ENCODE results near the gene IQGAP2. TPM values are rescaled to one million over a fixed set of nuclear protein-coding genes. Genes with fewer than 3 reads are reported as not detected.

IQGAP2 gene
- total and polyA plus RNA-seq, 9 of the 15 experiments (the other 6 are each of a cell fraction or from before 2014, with no cell fraction given) = 8.7 to 23.2 (median 17.4) TPM

- WGBS (ENCODE audit: insufficient coverage, low coverage, missing lambda C conversion rate) = 48% methylated on average over 2 of the region's 2 CpGs
- in situ Hi-C loops (cut with MboI) = no loop called here
- CTCF ChIA-PET (ENCODE audit: low intra/inter-chr PET ratio) = no interaction called here
- intact Hi-C loops (cut with micrococcal nuclease) = no loop called here
- Histone ChIP-seq H3K27me3 (ENCODE audit: control insufficient read depth in 2 of 2, insufficient read depth in 2 of 2, low read length in 2 of 2) (no peaks in the 10 kb centered on the region), H3K9ac (ENCODE audit: insufficient read depth in 1 of 2, low read depth in 2 of 2, low read length in 2 of 2) (no peak overlapping the region), H2AFZ (ENCODE audit: low read depth, low read length) (no peak overlapping the region), H3K4me2 (ENCODE audit: insufficient read depth, low read length) (no peak overlapping the region), H3K9me1 (ENCODE audit: control insufficient read depth, insufficient read depth, low read length) (no peaks in the 10 kb centered on the region), H3K79me2 (ENCODE audit: control insufficient read depth, insufficient read depth, low read length) (no peaks in the 10 kb centered on the region), H3K9me3 (replicated peaks; ENCODE audit: control insufficient read depth, insufficient read depth, low read depth, low read length) (no peaks in the 10 kb centered on the region), H3K4me3 (no peak overlapping the region), H3K27ac (ENCODE audit: extremely low read depth, low read depth, low read length) (no peak overlapping the region), H4K20me1 (replicated peaks; ENCODE audit: control insufficient read depth, insufficient read depth, low read length) (no peaks in the 10 kb centered on the region), H3K4me1 (replicated peaks in 1 of 2; ENCODE audit: control insufficient read depth in 2 of 2, insufficient read depth in 2 of 2, low read length in 2 of 2) (peaks cover 12 to 36% of the 10 kb centered on the region in 2 experiments; a peak in 3 of 5 replicates), H3K36me3 (ENCODE audit: control insufficient read depth, insufficient read depth, low read length) (no peaks in the 10 kb centered on the region)
- no peak for DNase-seq (ENCODE audit: extremely low read depth in 1 of 4, low spot score in 3 of 4)
- ATAC-seq = no peak
- 0 out of 2 replicates have a peak, but pooled peaks have one; percentile 41 for TF ChIP-seq SPI1 (IDR thresholded peaks at IDR 0.05; ENCODE audit: borderline replicate concordance, low read depth, low read length)
- no peak for TF ChIP-seq BRF1 (IDR thresholded peaks at IDR 0.05; ENCODE audit: borderline replicate concordance, extremely low read depth, insufficient read length)
- no TSS peak for BruUV-seq (replicated peaks)
- FAIRE-seq = no peak
- POLR2A ChIA-PET = no interaction called here
Observed at GRCh38 chr5:76475936-76476335, 72.9 kb downstream of the IQGAP2 start.

- no peak for ATAC-seq
- Histone ChIP-seq H3K9me1 (ENCODE audit: control insufficient read depth, insufficient read depth, low read length) (no peaks in the 10 kb centered on the region), H3K4me2 (ENCODE audit: insufficient read depth, low read length) (no peak overlapping the region), H3K27me3 (ENCODE audit: control insufficient read depth in 2 of 2, insufficient read depth in 2 of 2, low read length in 2 of 2) (no peaks in the 10 kb centered on the region), H3K4me3 (no peak overlapping the region), H3K36me3 (ENCODE audit: control insufficient read depth, insufficient read depth, low read length) (no peaks in the 10 kb centered on the region), H3K79me2 (ENCODE audit: control insufficient read depth, insufficient read depth, low read length) (no peaks in the 10 kb centered on the region; the same call in 2 of the 3 replicates), H4K20me1 (replicated peaks; ENCODE audit: control insufficient read depth, insufficient read depth, low read length) (no peaks in the 10 kb centered on the region), H3K27ac (ENCODE audit: extremely low read depth, low read depth, low read length) (no peak overlapping the region), H3K9me3 (replicated peaks; ENCODE audit: control insufficient read depth, insufficient read depth, low read depth, low read length) (no peaks in the 10 kb centered on the region), H2AFZ (ENCODE audit: low read depth, low read length) (no peak overlapping the region), H3K4me1 (replicated peaks in 1 of 2; ENCODE audit: control insufficient read depth in 2 of 2, insufficient read depth in 2 of 2, low read length in 2 of 2) (peaks cover 12 to 38% of the 10 kb centered on the region in 2 experiments; a peak in 3 of 5 replicates), H3K9ac (ENCODE audit: insufficient read depth in 1 of 2, low read depth in 2 of 2, low read length in 2 of 2) (no peak overlapping the region)
- FAIRE-seq = no peak
- intact Hi-C loops (cut with micrococcal nuclease) = no loop called here
- 60% methylated on average over 3 of the region's 3 CpGs for WGBS (ENCODE audit: insufficient coverage, low coverage, missing lambda C conversion rate)
- POLR2A ChIA-PET = no interaction called here
- BruUV-seq (replicated peaks) = no TSS peak
- DNase-seq (ENCODE audit: extremely low read depth in 1 of 4, low spot score in 3 of 4) = no peak
- in situ Hi-C loops (cut with MboI) = no loop called here
- CTCF ChIA-PET (ENCODE audit: low intra/inter-chr PET ratio) = no interaction called here
- TF ChIP-seq MLLT1 (IDR thresholded peaks at IDR 0.05) (no peak), TFAP4 (CRISPR knock-in tag; IDR thresholded peaks at IDR 0.05; ENCODE audit: borderline replicate concordance) (no peak), PYGO2 (tag; IDR thresholded peaks at IDR 0.05) (no peak), HDAC6 (IDR thresholded peaks at IDR 0.05; ENCODE audit: low read depth, low read length) (no peak), MLX (CRISPR knock-in tag; conservative IDR thresholded peaks at IDR 0.05) (no peak), POLR2H (tag; IDR thresholded peaks at IDR 0.05; ENCODE audit: low read depth) (no peak), ZNF395 (CRISPR knock-in tag; IDR thresholded peaks at IDR 0.05) (no peak)
Observed at GRCh38 chr5:76476474-76477038, 73.5 kb downstream of the IQGAP2 start.
